ENCODE data around the gene MUC20.
"Not testable (repeated sequence)": the region's sequence is repeated elsewhere in the genome, so short reads cannot be mapped to it uniquely, and the experiment has no call there.

MUC20 gene

GRCh38 chr3:195711091-195711812, 9.5 kb upstream of the MUC20 start:
- DNase-seq, result not testable (repeated sequence)

GRCh38 chr3:195711813-195712534, 8.8 kb upstream of the MUC20 start:
- no peak for DNase-seq

- not testable (repeated sequence) for DNase-seq
These were observed 8.3 kb upstream of the MUC20 start for GRCh38 chr3:195712535-195712910.

GRCh38 chr3:195713150-195713549, 7.6 kb upstream of the MUC20 start:
- not testable (repeated sequence) for DNase-seq

- no peak for DNase-seq
These were observed 6.3 kb upstream of the MUC20 start for GRCh38 chr3:195714380-195715011.

- DNase-seq, result no peak
These were observed 5.6 kb upstream of the MUC20 start for GRCh38 chr3:195715134-195715533.

GRCh38 chr3:195715583-195716266, 5.1 kb upstream of the MUC20 start:
- DNase-seq, result no peak

GRCh38 chr3:195717416-195717815, 3.4 kb upstream of the MUC20 start:
- DNase-seq, result no peak

GRCh38 chr3:195717852-195718476, 2.8 kb upstream of the MUC20 start:
- no peak for DNase-seq

- no peak for DNase-seq
These were observed 2.2 kb upstream of the MUC20 start for GRCh38 chr3:195718477-195718984.

GRCh38 chr3:195719514-195720254, 1.1 kb upstream of the MUC20 start:
- not testable (repeated sequence) for DNase-seq

GRCh38 chr3:195722139-195722995, 1.6 kb downstream of the MUC20 start:
- not testable (repeated sequence) for DNase-seq

GRCh38 chr3:195722996-195723345, 2.2 kb downstream of the MUC20 start:
- not testable (repeated sequence) for DNase-seq

GRCh38 chr3:195724363-195724762, 3.6 kb downstream of the MUC20 start:
- DNase-seq, result not testable (repeated sequence)

- not testable (repeated sequence) for DNase-seq
These were observed 5.3 kb downstream of the MUC20 start for GRCh38 chr3:195725916-195726740.

GRCh38 chr3:195727606-195728195, 6.9 kb downstream of the MUC20 start:
- no peak for DNase-seq

GRCh38 chr3:195728789-195729188, 8.0 kb downstream of the MUC20 start:
- DNase-seq, result not testable (repeated sequence)

GRCh38 chr3:195729476-195730251, 8.9 kb downstream of the MUC20 start:
- DNase-seq, result no peak
